HEK293 (cell line): ENCODE results near the gene KIF12.

Experiments
- IKZF3 ChIP-seq: fragments of 450-650 bp; IDR thresholded peaks from 2 replicates; pipeline ENCODE4 v1.5.0; 2018; ENCODE audit warnings: missing biosample characterization, mild to moderate bottlenecking, missing genetic modification characterization, moderate library complexity
- MYNN ChIP-seq: fragments of 450-650 bp; formaldehyde crosslinking; IDR thresholded peaks from 2 replicates; pipeline ENCODE4 v1.5.1; 2016; ENCODE audit warnings: missing biosample characterization, missing genetic modification characterization, borderline replicate concordance
- PATZ1 ChIP-seq: fragments of 450-650 bp; formaldehyde crosslinking; IDR thresholded peaks from 2 replicates; pipeline ENCODE4 v1.5.1; 2016; ENCODE audit warnings: missing biosample characterization, missing genetic modification characterization
- PRDM2 ChIP-seq: fragments of 450-650 bp; formaldehyde crosslinking; IDR thresholded peaks from 2 replicates; pipeline ENCODE4 v1.5.1; 2016; ENCODE audit warnings: missing biosample characterization, missing genetic modification characterization, borderline replicate concordance
- ZNF202 ChIP-seq: fragments of 450-650 bp; formaldehyde crosslinking; IDR thresholded peaks from 2 replicates; pipeline ENCODE4 v1.5.1; 2016; ENCODE audit warnings: missing biosample characterization, missing genetic modification characterization, borderline replicate concordance
- ZNF274 ChIP-seq, 2 experiments: fragments of 200-500 bp in 1 of 2; fragments of 450-650 bp in 1 of 2; sonication (Bioruptor generic) in 1 of 2; formaldehyde crosslinking in 1 of 2; IDR thresholded peaks; 2 replicates each; pipeline versions ENCODE4 v1.5.1 to v1.6.1; 2014 to 2016; ENCODE audit warnings: borderline replicate concordance in 1 of 2, inconsistent platforms in 1 of 2, low read length in 1 of 2, missing biosample characterization in 1 of 2, missing genetic modification characterization in 1 of 2
- TF ChIP-seq, protein P1 (sequence below): fragments of 450-650 bp; formaldehyde crosslinking; IDR thresholded peaks from 2 replicates; pipeline ENCODE4 v1.5.1; 2016; ENCODE audit warnings: missing biosample characterization, missing genetic modification characterization

DNA sequence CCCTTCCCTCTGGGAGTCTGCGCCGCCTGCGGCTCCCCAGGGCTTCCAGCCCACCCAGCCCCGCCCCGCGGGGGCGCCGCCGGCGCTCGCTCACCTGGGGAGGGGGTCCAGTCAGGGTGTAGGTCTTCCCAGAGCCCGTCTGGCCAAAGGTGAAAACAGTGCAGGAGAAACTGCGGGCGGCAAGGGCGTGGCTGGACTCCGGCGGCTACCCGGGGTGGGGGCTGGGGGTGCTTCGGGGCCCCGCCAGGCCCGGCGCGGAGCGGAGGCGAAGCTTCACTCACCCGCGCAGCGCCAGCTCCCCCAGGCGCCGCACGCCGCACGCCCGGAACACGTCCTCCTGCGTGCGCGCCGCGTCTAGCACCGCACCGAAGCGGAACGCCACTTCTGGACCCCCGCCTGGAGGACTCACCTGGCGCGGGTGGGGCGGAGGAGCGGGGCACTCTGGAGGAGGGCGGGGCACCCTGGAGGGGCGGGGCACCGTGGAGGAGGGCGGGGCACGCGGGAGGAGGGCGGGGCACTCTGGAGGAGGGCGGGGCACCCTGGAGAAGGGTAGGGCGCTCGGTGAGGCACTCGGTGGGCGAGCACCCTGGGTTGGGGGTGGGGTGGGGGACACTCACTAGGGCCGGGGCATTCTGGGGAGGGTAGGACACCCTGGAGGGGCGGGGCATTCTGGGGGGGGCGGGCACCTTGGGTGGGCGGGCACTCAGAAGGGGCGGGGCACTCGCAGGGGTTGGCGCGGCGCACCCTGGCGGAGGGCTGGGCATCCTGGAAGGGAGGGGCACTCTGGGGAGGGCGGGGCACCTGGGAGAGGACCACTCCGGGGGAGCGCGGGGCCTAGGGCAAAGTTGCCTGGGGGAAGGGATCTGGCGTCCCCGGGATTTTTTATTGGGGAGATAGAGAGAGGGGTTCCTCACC is 814 bp downstream of the KIF12 start:
- TF ChIP-seq IKZF3 (tag by site-specific recombination) (no peak), MYNN (tag by site-specific recombination) (no peak), PRDM2 (tag by site-specific recombination) (no peak), ZNF202 (tag by site-specific recombination) (no peak), ZNF274 (IDR thresholded peaks at IDR 0.05; ENCODE audit: low read length) (no peak), ZNF274 (tag by site-specific recombination; IDR thresholded peaks at IDR 0.05; ENCODE audit: borderline replicate concordance) (no peak), PATZ1 (peak; percentile 15; the same call in 1 of the 2 replicates)
- TF ChIP-seq, protein P1, sequence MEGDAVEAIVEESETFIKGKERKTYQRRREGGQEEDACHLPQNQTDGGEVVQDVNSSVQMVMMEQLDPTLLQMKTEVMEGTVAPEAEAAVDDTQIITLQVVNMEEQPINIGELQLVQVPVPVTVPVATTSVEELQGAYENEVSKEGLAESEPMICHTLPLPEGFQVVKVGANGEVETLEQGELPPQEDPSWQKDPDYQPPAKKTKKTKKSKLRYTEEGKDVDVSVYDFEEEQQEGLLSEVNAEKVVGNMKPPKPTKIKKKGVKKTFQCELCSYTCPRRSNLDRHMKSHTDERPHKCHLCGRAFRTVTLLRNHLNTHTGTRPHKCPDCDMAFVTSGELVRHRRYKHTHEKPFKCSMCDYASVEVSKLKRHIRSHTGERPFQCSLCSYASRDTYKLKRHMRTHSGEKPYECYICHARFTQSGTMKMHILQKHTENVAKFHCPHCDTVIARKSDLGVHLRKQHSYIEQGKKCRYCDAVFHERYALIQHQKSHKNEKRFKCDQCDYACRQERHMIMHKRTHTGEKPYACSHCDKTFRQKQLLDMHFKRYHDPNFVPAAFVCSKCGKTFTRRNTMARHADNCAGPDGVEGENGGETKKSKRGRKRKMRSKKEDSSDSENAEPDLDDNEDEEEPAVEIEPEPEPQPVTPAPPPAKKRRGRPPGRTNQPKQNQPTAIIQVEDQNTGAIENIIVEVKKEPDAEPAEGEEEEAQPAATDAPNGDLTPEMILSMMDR (tag by site-specific recombination) = no peak
